GM23338 (cell line): ENCODE results near the gene AOC2. TPM values are rescaled to one million over a fixed set of nuclear protein-coding genes. Genes with fewer than 3 reads are reported as not detected.

Source experiments
- ATAC-seq: fragments of 200-7000 bp; cut with Tn5 transposase; 3 replicates; pipeline ENCODE4 v1.9.1; 2020
- DNase-seq: peaks from one replicate; pipeline ENCODE4 v3.0.0-alpha.2; 2015; ENCODE audit warnings: low spot score
- H2AFZ ChIP-seq: fragments of 200-600 bp; sonication (generic); 2 replicates; pipeline ENCODE4 v1.8.0; 2016; ENCODE audit warnings: antibody characterized with exemption, mild to moderate bottlenecking, moderate library complexity
- H3F3A ChIP-seq: fragments of 200-600 bp; sonication (generic); replicated peaks from 2 replicates; pipeline ENCODE4 v1.8.0; 2017; ENCODE audit warnings: antibody characterized with exemption, mixed run types, low read depth
- H3K27ac ChIP-seq: fragments of 200-600 bp; sonication (generic); 2 replicates; pipeline ENCODE4 v1.6.1; 2016; ENCODE audit warnings: low read depth
- H3K27me3 ChIP-seq: fragments of 200-600 bp; sonication (generic); 2 replicates; pipeline ENCODE4 v1.8.0; 2016; ENCODE audit warnings: mild to moderate bottlenecking, mixed run types, moderate library complexity; ENCODE audit not compliant: insufficient read depth
- H3K36me3 ChIP-seq: fragments of 200-600 bp; sonication (generic); 2 replicates; pipeline ENCODE4 v1.8.0; 2016; ENCODE audit warnings: mild to moderate bottlenecking; ENCODE audit not compliant: insufficient read depth
- H3K4me1 ChIP-seq: fragments of 200-600 bp; sonication (generic); 2 replicates; pipeline ENCODE4 v1.8.0; 2016; ENCODE audit warnings: mild to moderate bottlenecking, moderate library complexity; ENCODE audit not compliant: insufficient read depth
- H3K4me2 ChIP-seq: fragments of 200-600 bp; sonication (generic); 2 replicates; pipeline ENCODE4 v1.7.1; 2017; ENCODE audit warnings: mixed run types
- H3K4me3 ChIP-seq: fragments of 200-600 bp; sonication (generic); 2 replicates; pipeline ENCODE4 v1.6.1; 2016; ENCODE audit warnings: mixed run types
- H3K79me2 ChIP-seq: fragments of 200-600 bp; sonication (generic); replicated peaks from 2 replicates; pipeline ENCODE4 v1.8.0; 2017; ENCODE audit warnings: mild to moderate bottlenecking; ENCODE audit not compliant: insufficient read depth
- H3K9me2 ChIP-seq: fragments of 200-600 bp; sonication (generic); 2 replicates; pipeline ENCODE4 v1.8.0; 2017; ENCODE audit not compliant: insufficient read depth
- H4K20me1 ChIP-seq: fragments of 200-600 bp; sonication (generic); replicated peaks from 2 replicates; pipeline ENCODE4 v1.8.0; 2017; ENCODE audit warnings: mild to moderate bottlenecking; ENCODE audit not compliant: insufficient read depth
- H3K27ac Mint-ChIP-seq: 2 replicates; pipeline ENCODE4 v1.8.0; 2020; ENCODE audit warnings: inconsistent platforms, mild to moderate bottlenecking, moderate library complexity, mixed read lengths
- H3K27me3 Mint-ChIP-seq: 3 replicates; pipeline ENCODE4 v1.8.0; 2022; ENCODE audit warnings: low read depth, mild to moderate bottlenecking, moderate library complexity, mixed read lengths, inconsistent platforms; ENCODE audit not compliant: insufficient read depth, poor library complexity
- H3K36me3 Mint-ChIP-seq: 3 replicates; pipeline ENCODE4 v1.8.0; 2021; ENCODE audit warnings: low read depth, mild to moderate bottlenecking, inconsistent platforms, moderate library complexity, mixed read lengths
- H3K4me1 Mint-ChIP-seq: 3 replicates; pipeline ENCODE4 v1.8.0; 2020; ENCODE audit warnings: mild to moderate bottlenecking, inconsistent platforms, mixed read lengths
- H3K4me3 Mint-ChIP-seq: 3 replicates; pipeline ENCODE4 v1.8.0; 2021; ENCODE audit warnings: moderate library complexity, mild to moderate bottlenecking, inconsistent platforms, mixed read lengths
- H3K9me3 Mint-ChIP-seq: 3 replicates; pipeline ENCODE4 v1.8.0; 2020; ENCODE audit warnings: moderate library complexity, mild to moderate bottlenecking, inconsistent platforms, mixed read lengths
- CREB1 ChIP-seq: fragments of 250-450 bp; sonication (Bioruptor Pico); IDR thresholded peaks from 2 replicates; pipeline ENCODE4 v1.5.0; 2020; ENCODE audit warnings: low read depth, mild to moderate bottlenecking, moderate library complexity
- EZH2 ChIP-seq: fragments of 200-600 bp; sonication (generic); IDR thresholded peaks from one replicate; pipeline ENCODE4 v1.8.0; 2017; ENCODE audit warnings: antibody characterized with exemption, mild to moderate bottlenecking, low read depth; ENCODE audit not compliant: unreplicated experiment
- EZH2phosphoT487 ChIP-seq: fragments of 200-600 bp; sonication (generic); IDR thresholded peaks from one replicate; pipeline ENCODE4 v1.8.1; 2018; ENCODE audit warnings: antibody characterized with exemption; ENCODE audit not compliant: unreplicated experiment
- JUNB ChIP-seq: IDR thresholded peaks from one replicate; pipeline ENCODE4 v1.6.1; 2016; ENCODE audit warnings: antibody characterized with exemption; ENCODE audit not compliant: unreplicated experiment
- NANOG ChIP-seq: IDR thresholded peaks from 2 replicates; pipeline ENCODE4 v1.6.1; 2016; ENCODE audit warnings: antibody characterized with exemption, borderline replicate concordance
- POLR2AphosphoS5 ChIP-seq: IDR thresholded peaks from 2 replicates; pipeline ENCODE4 v1.6.1; 2016; ENCODE audit warnings: antibody characterized with exemption, low read depth
- STAT1 ChIP-seq: IDR thresholded peaks from one replicate; pipeline ENCODE4 v1.6.1; 2016; ENCODE audit warnings: antibody characterized with exemption; ENCODE audit not compliant: unreplicated experiment
- ZNF114 ChIP-seq: fragments of 250-450 bp; sonication (Bioruptor Pico); IDR thresholded peaks from 2 replicates; pipeline ENCODE4 v1.5.0; 2020; ENCODE audit warnings: mild to moderate bottlenecking, moderate library complexity
- ZNF331 ChIP-seq: fragments of 250-450 bp; sonication (Bioruptor Pico); IDR thresholded peaks from 2 replicates; pipeline ENCODE4 v1.5.0; 2020; ENCODE audit warnings: low read depth, mild to moderate bottlenecking, moderate library complexity
- polyA plus RNA-seq: library from polyadenylated mRNA; unstranded; fragments of >200 nt; fragmentation: Nextera tagmentation; extraction: Ambion mirVana; gene quantifications from 2 replicates; pipeline ENCODE4 v1.2.1, GENCODE V29; 2016
- total RNA-seq: library from RNA; depleted of rRNA; stranded (reverse); fragments of >200 nt; shearing (Covaris generic); gene quantifications from 2 replicates; pipeline ENCODE4 v1.2.3, GENCODE V29; 2014
- TF ChIP-seq, protein P1 (sequence below): IDR thresholded peaks from 2 replicates; pipeline ENCODE4 v1.6.1; 2016; ENCODE audit warnings: antibody characterized with exemption
- TF ChIP-seq, protein P2 (sequence below): IDR thresholded peaks from one replicate; pipeline ENCODE4 v1.6.1; 2018; ENCODE audit warnings: antibody characterized with exemption; ENCODE audit not compliant: unreplicated experiment
- TF ChIP-seq, protein P3 (sequence below): fragments of 250-450 bp; sonication (Bioruptor Pico); IDR thresholded peaks from 2 replicates; pipeline ENCODE4 v1.5.0; 2020; ENCODE audit warnings: mild to moderate bottlenecking, moderate library complexity
- TF ChIP-seq, protein P4 (sequence below), 2 experiments: fragments of 200-600 bp in 1 of 2; sonication (generic) in 1 of 2; conservative IDR thresholded peaks; 2 replicates each; pipeline versions ENCODE4 v1.5.1 to v1.6.1; 2016 to 2017; ENCODE audit warnings: antibody characterized with exemption in 2 of 2, low read depth in 2 of 2, mild to moderate bottlenecking in 2 of 2, moderate library complexity in 1 of 2

Gene AOC2
- total and polyA plus RNA-seq, 2 experiments from 2014 or later, result 2.0 to 5.8 TPM

DNA sequence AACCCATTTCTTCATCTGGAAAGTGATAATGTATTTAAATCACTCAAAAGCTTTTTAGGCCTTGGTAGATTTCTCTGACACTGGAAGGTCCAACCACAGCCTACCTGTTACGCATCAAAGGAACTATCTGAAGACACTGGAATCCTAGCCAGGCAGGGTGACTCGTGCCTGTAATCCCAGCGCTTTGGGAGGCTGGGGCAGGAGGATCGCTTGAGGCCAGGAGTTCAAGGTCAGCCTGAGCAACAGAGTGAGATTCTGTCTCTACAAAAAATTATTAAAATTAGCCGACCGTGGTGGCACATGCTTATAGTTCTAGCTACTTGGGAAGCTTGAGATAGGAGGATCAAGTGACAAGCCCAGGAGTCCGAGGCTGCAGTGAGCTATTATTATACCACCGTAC lies 37.8 kb downstream of the AOC2 start:
- Histone ChIP-seq H3K4me2 (no peak overlapping the region), H3K4me1 (peaks cover 5% of the 10 kb centered on the region; the same call in 1 of the 2 replicates), H3K79me2 (no peaks in the 10 kb centered on the region), H3K9me2 (no peaks in the 10 kb centered on the region), H3F3A (no peaks in the 10 kb centered on the region), H4K20me1 (no peaks in the 10 kb centered on the region), H3K4me3 (no peak overlapping the region), H3K27ac (no peak overlapping the region), H3K36me3 (no peaks in the 10 kb centered on the region), H3K27me3 (peaks cover 7% of the 10 kb centered on the region; the same call in 1 of the 2 replicates), H2AFZ (no peak overlapping the region)
- H3K4me3 Mint-ChIP-seq, result no peak overlapping the region
- H3K27ac Mint-ChIP-seq, result no peak overlapping the region
- DNase-seq, result no peak
- peaks cover 15% of the 10 kb centered on the region for H3K4me1 Mint-ChIP-seq
- no peaks in the 10 kb centered on the region for H3K9me3 Mint-ChIP-seq
- no peak for ATAC-seq
- no peaks in the 10 kb centered on the region for H3K36me3 Mint-ChIP-seq
- TF ChIP-seq NANOG (no peak), ZNF331 (CRISPR knock-in tag) (no peak), EZH2 (no peak), EZH2phosphoT487 (no peak), CREB1 (CRISPR knock-in tag) (no peak), STAT1 (no peak), ZNF114 (CRISPR knock-in tag) (no peak), JUNB (no peak), POLR2AphosphoS5 (no peak)
- TF ChIP-seq, protein P1, sequence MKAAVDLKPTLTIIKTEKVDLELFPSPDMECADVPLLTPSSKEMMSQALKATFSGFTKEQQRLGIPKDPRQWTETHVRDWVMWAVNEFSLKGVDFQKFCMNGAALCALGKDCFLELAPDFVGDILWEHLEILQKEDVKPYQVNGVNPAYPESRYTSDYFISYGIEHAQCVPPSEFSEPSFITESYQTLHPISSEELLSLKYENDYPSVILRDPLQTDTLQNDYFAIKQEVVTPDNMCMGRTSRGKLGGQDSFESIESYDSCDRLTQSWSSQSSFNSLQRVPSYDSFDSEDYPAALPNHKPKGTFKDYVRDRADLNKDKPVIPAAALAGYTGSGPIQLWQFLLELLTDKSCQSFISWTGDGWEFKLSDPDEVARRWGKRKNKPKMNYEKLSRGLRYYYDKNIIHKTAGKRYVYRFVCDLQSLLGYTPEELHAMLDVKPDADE, result no peak
- TF ChIP-seq, protein P2, sequence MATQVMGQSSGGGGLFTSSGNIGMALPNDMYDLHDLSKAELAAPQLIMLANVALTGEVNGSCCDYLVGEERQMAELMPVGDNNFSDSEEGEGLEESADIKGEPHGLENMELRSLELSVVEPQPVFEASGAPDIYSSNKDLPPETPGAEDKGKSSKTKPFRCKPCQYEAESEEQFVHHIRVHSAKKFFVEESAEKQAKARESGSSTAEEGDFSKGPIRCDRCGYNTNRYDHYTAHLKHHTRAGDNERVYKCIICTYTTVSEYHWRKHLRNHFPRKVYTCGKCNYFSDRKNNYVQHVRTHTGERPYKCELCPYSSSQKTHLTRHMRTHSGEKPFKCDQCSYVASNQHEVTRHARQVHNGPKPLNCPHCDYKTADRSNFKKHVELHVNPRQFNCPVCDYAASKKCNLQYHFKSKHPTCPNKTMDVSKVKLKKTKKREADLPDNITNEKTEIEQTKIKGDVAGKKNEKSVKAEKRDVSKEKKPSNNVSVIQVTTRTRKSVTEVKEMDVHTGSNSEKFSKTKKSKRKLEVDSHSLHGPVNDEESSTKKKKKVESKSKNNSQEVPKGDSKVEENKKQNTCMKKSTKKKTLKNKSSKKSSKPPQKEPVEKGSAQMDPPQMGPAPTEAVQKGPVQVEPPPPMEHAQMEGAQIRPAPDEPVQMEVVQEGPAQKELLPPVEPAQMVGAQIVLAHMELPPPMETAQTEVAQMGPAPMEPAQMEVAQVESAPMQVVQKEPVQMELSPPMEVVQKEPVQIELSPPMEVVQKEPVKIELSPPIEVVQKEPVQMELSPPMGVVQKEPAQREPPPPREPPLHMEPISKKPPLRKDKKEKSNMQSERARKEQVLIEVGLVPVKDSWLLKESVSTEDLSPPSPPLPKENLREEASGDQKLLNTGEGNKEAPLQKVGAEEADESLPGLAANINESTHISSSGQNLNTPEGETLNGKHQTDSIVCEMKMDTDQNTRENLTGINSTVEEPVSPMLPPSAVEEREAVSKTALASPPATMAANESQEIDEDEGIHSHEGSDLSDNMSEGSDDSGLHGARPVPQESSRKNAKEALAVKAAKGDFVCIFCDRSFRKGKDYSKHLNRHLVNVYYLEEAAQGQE, result no peak
- TF ChIP-seq, protein P3, sequence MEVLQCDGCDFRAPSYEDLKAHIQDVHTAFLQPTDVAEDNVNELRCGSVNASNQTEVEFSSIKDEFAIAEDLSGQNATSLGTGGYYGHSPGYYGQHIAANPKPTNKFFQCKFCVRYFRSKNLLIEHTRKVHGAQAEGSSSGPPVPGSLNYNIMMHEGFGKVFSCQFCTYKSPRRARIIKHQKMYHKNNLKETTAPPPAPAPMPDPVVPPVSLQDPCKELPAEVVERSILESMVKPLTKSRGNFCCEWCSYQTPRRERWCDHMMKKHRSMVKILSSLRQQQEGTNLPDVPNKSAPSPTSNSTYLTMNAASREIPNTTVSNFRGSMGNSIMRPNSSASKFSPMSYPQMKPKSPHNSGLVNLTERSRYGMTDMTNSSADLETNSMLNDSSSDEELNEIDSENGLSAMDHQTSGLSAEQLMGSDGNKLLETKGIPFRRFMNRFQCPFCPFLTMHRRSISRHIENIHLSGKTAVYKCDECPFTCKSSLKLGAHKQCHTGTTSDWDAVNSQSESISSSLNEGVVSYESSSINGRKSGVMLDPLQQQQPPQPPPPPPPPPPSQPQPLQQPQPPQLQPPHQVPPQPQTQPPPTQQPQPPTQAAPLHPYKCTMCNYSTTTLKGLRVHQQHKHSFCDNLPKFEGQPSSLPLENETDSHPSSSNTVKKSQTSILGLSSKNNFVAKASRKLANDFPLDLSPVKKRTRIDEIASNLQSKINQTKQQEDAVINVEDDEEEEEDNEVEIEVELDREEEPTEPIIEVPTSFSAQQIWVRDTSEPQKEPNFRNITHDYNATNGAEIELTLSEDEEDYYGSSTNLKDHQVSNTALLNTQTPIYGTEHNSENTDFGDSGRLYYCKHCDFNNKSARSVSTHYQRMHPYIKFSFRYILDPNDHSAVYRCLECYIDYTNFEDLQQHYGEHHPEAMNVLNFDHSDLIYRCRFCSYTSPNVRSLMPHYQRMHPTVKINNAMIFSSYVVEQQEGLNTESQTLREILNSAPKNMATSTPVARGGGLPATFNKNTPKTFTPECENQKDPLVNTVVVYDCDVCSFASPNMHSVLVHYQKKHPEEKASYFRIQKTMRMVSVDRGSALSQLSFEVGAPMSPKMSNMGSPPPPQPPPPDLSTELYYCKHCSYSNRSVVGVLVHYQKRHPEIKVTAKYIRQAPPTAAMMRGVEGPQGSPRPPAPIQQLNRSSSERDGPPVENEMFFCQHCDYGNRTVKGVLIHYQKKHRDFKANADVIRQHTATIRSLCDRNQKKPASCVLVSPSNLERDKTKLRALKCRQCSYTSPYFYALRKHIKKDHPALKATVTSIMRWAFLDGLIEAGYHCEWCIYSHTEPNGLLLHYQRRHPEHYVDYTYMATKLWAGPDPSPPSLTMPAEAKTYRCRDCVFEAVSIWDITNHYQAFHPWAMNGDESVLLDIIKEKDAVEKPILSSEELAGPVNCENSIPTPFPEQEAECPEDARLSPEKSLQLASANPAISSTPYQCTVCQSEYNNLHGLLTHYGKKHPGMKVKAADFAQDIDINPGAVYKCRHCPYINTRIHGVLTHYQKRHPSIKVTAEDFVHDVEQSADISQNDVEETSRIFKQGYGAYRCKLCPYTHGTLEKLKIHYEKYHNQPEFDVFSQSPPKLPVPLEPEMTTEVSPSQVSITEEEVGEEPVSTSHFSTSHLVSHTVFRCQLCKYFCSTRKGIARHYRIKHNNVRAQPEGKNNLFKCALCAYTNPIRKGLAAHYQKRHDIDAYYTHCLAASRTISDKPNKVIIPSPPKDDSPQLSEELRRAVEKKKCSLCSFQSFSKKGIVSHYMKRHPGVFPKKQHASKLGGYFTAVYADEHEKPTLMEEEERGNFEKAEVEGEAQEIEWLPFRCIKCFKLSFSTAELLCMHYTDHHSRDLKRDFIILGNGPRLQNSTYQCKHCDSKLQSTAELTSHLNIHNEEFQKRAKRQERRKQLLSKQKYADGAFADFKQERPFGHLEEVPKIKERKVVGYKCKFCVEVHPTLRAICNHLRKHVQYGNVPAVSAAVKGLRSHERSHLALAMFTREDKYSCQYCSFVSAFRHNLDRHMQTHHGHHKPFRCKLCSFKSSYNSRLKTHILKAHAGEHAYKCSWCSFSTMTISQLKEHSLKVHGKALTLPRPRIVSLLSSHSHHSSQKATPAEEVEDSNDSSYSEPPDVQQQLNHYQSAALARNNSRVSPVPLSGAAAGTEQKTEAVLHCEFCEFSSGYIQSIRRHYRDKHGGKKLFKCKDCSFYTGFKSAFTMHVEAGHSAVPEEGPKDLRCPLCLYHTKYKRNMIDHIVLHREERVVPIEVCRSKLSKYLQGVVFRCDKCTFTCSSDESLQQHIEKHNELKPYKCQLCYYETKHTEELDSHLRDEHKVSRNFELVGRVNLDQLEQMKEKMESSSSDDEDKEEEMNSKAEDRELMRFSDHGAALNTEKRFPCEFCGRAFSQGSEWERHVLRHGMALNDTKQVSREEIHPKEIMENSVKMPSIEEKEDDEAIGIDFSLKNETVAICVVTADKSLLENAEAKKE (CRISPR knock-in tag), result no peak
- TF ChIP-seq, protein P4, sequence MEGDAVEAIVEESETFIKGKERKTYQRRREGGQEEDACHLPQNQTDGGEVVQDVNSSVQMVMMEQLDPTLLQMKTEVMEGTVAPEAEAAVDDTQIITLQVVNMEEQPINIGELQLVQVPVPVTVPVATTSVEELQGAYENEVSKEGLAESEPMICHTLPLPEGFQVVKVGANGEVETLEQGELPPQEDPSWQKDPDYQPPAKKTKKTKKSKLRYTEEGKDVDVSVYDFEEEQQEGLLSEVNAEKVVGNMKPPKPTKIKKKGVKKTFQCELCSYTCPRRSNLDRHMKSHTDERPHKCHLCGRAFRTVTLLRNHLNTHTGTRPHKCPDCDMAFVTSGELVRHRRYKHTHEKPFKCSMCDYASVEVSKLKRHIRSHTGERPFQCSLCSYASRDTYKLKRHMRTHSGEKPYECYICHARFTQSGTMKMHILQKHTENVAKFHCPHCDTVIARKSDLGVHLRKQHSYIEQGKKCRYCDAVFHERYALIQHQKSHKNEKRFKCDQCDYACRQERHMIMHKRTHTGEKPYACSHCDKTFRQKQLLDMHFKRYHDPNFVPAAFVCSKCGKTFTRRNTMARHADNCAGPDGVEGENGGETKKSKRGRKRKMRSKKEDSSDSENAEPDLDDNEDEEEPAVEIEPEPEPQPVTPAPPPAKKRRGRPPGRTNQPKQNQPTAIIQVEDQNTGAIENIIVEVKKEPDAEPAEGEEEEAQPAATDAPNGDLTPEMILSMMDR (conservative IDR thresholded peaks at IDR 0.05; ENCODE audit: low read depth in 2 of 2), result no peak
- peaks cover 14% of the 10 kb centered on the region for H3K27me3 Mint-ChIP-seq
